GM19043 (cell line): ENCODE data around the gene CCDC198.

Experiments used
- ATAC-seq: cut with Tn5 transposase; IDR thresholded peaks from one replicate; pipeline ENCODE4 v1.9.1; 2021; ENCODE audit warnings: low read depth; ENCODE audit not compliant: unreplicated experiment

CCDC198 gene

DNA sequence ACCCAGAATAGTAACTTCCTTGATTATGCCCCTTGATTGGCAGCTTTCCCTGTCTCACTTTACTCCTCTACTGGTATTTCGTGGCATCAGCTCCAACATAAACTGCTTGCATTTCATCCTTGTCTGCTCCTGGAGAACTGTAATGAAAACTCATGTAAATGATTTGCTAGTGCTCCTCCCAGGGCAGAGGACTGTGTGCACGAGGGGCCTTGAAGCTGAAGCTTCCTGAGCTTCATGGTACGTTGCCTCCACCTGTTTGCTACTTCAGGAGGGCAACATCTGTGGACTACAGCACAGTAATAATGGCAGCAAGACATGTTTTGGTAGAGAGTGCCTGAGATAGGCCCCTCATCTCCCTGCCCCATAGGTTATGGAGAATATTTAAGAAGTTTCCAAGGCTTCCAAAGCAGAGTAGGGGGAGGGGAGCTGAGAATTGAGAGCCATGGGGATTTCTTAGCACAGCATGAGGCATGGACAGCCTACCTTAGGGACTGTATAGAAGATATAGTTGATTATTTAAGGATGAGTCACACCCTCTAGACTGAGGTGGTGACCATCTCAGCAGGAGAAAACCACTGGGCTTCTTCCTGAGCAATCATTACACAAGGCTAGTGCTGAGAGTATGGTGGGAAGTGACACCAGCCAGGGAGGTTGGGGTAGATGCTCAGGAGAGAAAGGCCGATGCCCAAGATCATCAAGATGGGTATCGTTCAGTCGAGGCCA is 29.5 kb downstream of the CCDC198 start:
- ATAC-seq = peak; percentile 81

DNA sequence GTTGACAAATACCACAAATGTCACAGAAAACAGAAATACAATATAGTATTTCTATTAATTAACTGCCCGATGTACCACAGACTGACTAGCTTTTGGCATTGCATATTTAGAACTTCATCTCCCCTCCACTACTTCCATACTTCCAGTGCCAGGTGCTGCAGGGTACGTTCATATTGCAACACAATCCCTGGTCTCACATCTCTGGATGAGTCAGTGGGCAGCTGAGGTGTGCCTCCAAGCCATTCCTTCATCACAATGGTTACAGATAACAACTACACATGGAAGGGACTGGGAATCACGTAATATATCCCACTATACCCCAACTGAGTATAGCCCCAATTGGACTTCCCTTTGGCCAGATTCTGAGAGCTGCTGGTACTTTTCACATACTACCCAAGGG is 31.1 kb downstream of the CCDC198 start:
- no peak for ATAC-seq

DNA sequence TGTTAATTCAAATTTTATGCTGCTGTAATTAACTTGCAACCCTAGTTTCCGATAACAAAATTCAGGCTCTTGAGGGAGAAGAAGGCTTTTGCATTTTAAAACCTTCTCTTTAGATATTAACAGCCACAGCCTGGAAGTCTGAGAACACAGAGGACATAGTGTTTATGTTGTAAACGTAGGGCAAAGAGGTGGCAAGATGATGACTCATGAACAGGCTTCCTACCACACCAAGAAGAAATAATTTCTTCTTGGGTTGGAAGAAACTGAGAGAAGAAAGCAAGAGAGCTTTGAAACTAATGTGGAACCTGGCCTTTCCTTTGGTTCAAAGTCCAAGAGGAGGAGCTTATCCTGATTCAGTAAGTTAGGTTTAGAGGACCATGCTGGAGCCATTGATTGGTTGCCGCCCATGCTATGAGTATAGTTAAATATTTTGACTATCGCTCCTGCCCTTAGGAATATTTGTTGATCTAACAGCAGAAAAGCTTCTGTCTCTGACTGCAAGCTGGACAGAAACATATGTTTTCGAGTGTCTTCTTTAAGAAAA is 31.8 kb downstream of the CCDC198 start:
- no peak for ATAC-seq

DNA sequence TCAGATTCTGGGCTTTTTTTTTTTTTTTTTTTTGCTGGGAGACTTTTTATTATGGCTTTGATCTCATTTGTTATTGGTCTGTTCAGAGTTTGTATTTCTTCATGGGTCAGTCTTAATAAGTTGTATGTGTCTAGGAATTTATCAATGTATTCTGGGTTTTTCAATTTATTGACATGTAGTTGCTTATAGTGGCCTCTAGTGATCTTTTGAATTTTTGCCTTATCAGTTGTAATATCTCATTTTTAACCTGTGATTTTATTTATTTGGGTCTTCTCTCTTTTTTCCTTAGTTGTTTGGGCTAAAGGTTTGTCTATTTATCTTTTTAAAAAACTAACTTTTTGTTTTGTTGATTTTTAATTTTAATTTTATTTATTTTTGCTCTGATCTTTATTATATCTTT is 57.7 kb downstream of the CCDC198 start:
- no peak for ATAC-seq

DNA sequence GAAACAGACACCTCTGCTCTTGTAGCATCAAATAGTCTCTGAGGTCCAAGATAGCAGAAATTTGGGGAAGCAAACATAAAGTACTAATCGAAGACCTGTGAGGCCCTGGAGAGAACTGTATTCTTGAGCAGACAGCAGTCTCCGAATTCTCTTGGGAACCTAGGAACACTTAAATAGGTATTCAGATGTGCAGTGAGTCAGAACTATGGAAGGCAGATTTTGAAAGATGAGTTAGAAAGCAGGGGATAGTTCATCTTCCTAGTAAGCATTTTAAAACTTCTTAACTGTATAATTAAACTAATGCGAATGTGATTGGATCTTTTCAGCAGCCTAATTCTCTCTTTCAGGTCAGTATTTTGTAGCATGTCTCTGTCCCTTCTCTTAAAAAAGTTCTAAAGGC is 72.7 kb downstream of the CCDC198 start:
- no peak for ATAC-seq

DNA sequence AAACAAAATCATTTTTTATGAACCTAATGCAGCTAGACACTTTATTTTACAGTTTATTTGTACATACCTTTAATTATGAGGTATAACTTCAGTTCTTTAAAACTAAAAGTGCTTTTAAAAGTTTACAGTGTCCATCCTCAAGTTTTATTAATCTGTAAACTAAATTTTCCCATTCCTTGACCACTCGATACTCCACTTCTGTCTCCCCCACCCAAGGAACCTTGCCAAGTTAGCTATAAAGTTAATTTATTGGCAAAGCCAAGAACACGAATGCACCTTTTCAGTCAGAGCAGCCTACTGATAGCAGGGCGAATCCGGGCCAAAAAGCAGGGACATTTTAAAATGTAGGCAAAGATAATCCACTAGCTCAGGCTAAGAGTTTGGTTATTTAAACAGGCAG is 73.6 kb downstream of the CCDC198 start:
- no peak for ATAC-seq
